Measurements from ENCODE around the gene FBL. TPM values are rescaled to one million over a fixed set of nuclear protein-coding genes. Genes with fewer than 3 reads are reported as not detected.

FBL gene
- total RNA-seq, 2 donors from 2014 or later = 255 to 264 TPM

DNA sequence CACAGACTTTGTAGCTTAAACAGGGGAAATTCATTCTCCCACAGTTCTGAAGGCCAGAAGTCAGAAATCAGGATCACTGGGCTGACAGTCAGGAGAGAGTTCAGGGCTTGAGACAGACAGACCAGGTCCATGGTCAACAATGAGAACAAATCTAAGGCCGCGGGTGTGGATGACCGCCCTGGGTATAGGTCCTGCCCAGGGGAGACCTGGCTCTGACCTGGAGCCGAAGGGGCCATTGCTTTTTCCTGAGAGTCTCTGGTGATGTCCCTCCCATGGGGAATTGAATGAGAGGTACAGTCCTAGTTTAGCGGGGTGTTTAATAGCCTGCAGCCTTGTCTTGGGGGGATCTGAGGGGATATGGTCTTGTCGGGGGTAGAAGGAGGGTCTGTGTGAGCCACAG, 25.2 kb upstream of the FBL start:
- no peak for DNase-seq
- Mint-ChIP-seq H3K27ac (no peak overlapping the region), H3K4me3 (no peak overlapping the region), H3K36me3 (ENCODE audit: low read depth) (peaks cover 2% of the 10 kb centered on the region), H3K27me3 (no peaks in the 10 kb centered on the region), H3K4me1 (no peaks in the 10 kb centered on the region)
- H3K9me3 ChIP-seq (ENCODE audit: control insufficient read depth, low read length, poor library complexity, severe bottlenecking) = no peaks in the 10 kb centered on the region
- no peak for ATAC-seq

- H3K9me3 ChIP-seq (ENCODE audit: control insufficient read depth, low read length, poor library complexity, severe bottlenecking) = no peaks in the 10 kb centered on the region
- no peaks in the 10 kb centered on the region for H3K27me3 Mint-ChIP-seq
- no peak overlapping the region for H3K27ac Mint-ChIP-seq
- no peak overlapping the region for H3K4me3 Mint-ChIP-seq
- peaks cover 2% of the 10 kb centered on the region for H3K36me3 Mint-ChIP-seq (ENCODE audit: low read depth)
- DNase-seq (no peak), ATAC-seq (no peak)
- H3K4me1 Mint-ChIP-seq = no peaks in the 10 kb centered on the region
Observed at GRCh38 chr19:39870171-39870971, 24.2 kb upstream of the FBL start.

GRCh38 chr19:39867952-39868351, 21.8 kb upstream of the FBL start:
- DNase-seq (no peak), ATAC-seq (no peak)
- H3K4me1 Mint-ChIP-seq = no peaks in the 10 kb centered on the region
- H3K4me3 Mint-ChIP-seq = no peak overlapping the region
- H3K9me3 ChIP-seq (ENCODE audit: control insufficient read depth, low read length, poor library complexity, severe bottlenecking) = no peaks in the 10 kb centered on the region
- peaks cover 6% of the 10 kb centered on the region for H3K36me3 Mint-ChIP-seq (ENCODE audit: low read depth)
- H3K27ac Mint-ChIP-seq = no peak overlapping the region
- no peaks in the 10 kb centered on the region for H3K27me3 Mint-ChIP-seq

GRCh38 chr19:39867133-39867532, 21.0 kb upstream of the FBL start:
- H3K9me3 ChIP-seq (ENCODE audit: control insufficient read depth, low read length, poor library complexity, severe bottlenecking) = no peaks in the 10 kb centered on the region
- H3K36me3 Mint-ChIP-seq (ENCODE audit: low read depth) = peaks cover 8% of the 10 kb centered on the region
- ATAC-seq = no peak
- H3K4me1 Mint-ChIP-seq = no peaks in the 10 kb centered on the region
- no peaks in the 10 kb centered on the region for H3K27me3 Mint-ChIP-seq
- no peak for DNase-seq
- H3K4me3 Mint-ChIP-seq = no peak overlapping the region
- H3K27ac Mint-ChIP-seq = no peak overlapping the region

- Mint-ChIP-seq H3K36me3 (ENCODE audit: low read depth) (peaks cover 8% of the 10 kb centered on the region), H3K27me3 (no peaks in the 10 kb centered on the region), H3K4me3 (no peak overlapping the region), H3K27ac (no peak overlapping the region), H3K4me1 (no peaks in the 10 kb centered on the region)
- DNase-seq (no peak), ATAC-seq (no peak)
- no peaks in the 10 kb centered on the region for H3K9me3 ChIP-seq (ENCODE audit: control insufficient read depth, low read length, poor library complexity, severe bottlenecking)
Observed at GRCh38 chr19:39865953-39866352, 19.8 kb upstream of the FBL start.

DNA sequence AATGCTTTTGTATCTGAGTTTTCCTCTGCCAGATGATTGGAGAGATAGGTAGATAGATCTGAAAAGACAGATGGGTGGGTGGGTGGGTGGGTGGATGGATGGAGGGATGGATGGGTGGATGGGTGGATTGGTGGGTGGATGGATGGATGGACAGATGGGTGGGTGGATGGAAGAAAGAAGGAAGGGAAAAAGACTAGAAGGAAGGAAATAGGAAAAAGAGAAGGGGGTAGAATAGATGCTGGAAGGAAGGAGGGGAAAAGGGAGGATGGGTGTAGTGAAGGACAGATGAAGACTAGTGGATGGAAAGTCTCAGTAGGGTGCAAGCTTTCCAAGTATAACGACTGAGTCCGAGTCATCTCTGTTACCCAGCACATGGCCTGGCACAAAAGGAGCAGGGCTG, 19.0 kb upstream of the FBL start:
- no peak for DNase-seq
- peaks cover 7% of the 10 kb centered on the region for H3K36me3 Mint-ChIP-seq (ENCODE audit: low read depth)
- ATAC-seq = no peak
- H3K4me3 Mint-ChIP-seq = no peak overlapping the region
- H3K27me3 Mint-ChIP-seq = no peaks in the 10 kb centered on the region
- H3K4me1 Mint-ChIP-seq = no peaks in the 10 kb centered on the region
- H3K9me3 ChIP-seq (ENCODE audit: control insufficient read depth, low read length, poor library complexity, severe bottlenecking) = no peaks in the 10 kb centered on the region
- H3K27ac Mint-ChIP-seq = peak overlapping the region; percentile 3

DNA sequence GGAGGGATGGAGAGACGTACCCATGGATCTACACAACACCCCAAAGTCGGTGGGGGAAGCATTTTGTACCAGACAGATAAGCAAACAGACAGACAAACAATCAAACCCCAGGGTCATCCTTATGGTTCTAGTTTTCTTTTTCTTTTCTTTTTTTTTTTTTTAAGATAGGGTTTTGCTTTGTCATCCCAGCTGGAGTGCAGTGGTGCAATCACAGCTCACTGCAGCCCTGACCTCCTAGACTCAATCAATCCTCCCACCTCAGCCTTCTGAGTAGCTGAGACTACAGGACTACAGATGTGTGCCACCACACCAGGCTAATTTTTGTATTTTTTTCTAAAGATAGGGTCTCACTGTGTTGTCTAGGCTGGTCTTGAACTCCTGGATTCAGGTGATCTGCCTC, 17.9 kb upstream of the FBL start:
- peaks cover 6% of the 10 kb centered on the region for H3K36me3 Mint-ChIP-seq (ENCODE audit: low read depth)
- no peak for DNase-seq
- H3K4me3 Mint-ChIP-seq = no peak overlapping the region
- H3K27me3 Mint-ChIP-seq = no peaks in the 10 kb centered on the region
- no peak for ATAC-seq
- no peaks in the 10 kb centered on the region for H3K9me3 ChIP-seq (ENCODE audit: control insufficient read depth, low read length, poor library complexity, severe bottlenecking)
- H3K27ac Mint-ChIP-seq = peak overlapping the region; percentile 3
- H3K4me1 Mint-ChIP-seq = no peaks in the 10 kb centered on the region

DNA sequence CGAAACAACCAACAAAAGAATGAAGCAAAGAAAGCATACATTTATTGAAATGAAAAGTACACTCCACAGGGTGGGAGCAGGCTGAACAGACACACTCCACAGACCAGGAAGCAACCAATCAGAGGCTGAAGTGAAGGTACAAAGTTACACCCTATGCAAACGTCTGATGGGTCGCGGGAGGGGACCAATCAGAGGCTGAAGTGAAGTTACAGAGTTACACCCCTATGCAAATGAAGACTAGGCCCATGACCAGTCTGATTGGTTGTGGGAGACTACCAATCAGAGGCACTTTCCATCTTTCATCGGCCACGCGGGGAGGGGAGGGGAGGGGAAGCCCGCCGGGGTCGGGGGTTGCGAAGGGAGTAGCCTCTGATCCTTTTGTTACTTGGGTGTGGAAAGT, 12.4 kb upstream of the FBL start:
- no peak overlapping the region for H3K27ac Mint-ChIP-seq
- H3K4me1 Mint-ChIP-seq = peaks cover 2% of the 10 kb centered on the region
- H3K36me3 Mint-ChIP-seq (ENCODE audit: low read depth) = peaks cover 7% of the 10 kb centered on the region
- no peak overlapping the region for H3K4me3 Mint-ChIP-seq
- ATAC-seq = no peak
- H3K27me3 Mint-ChIP-seq = no peaks in the 10 kb centered on the region
- no peak for DNase-seq
- no peaks in the 10 kb centered on the region for H3K9me3 ChIP-seq (ENCODE audit: control insufficient read depth, low read length, poor library complexity, severe bottlenecking)

- peaks cover 2% of the 10 kb centered on the region for H3K4me1 Mint-ChIP-seq
- H3K9me3 ChIP-seq (ENCODE audit: control insufficient read depth, low read length, poor library complexity, severe bottlenecking) = no peaks in the 10 kb centered on the region
- H3K27me3 Mint-ChIP-seq = peaks cover 10% of the 10 kb centered on the region
- ATAC-seq = no peak
- no peak overlapping the region for H3K27ac Mint-ChIP-seq
- H3K4me3 Mint-ChIP-seq = no peak overlapping the region
- DNase-seq = no peak
- peaks cover 6% of the 10 kb centered on the region for H3K36me3 Mint-ChIP-seq (ENCODE audit: low read depth)
Observed at GRCh38 chr19:39852882-39853281, 6.7 kb upstream of the FBL start.

DNA sequence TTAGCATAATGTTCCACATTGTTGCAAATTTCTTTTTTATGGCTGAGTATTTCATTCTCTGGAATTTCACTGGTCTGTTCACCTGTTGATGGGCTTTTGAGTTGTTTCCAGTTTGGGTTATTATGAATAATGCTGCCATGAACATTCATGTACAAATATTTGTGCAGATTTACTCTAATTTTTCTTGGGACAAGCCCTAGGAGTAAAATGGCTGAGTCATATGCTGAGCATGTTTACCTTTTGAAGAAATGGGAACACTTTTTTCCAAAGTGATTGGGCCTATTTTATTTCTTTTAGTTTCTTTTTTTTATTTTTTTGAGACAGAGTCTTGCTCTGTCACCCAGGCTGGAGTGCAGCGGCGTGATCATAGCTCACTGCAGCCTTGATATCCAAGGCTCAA, 4.7 kb upstream of the FBL start:
- Mint-ChIP-seq H3K36me3 (ENCODE audit: low read depth) (peaks cover 6% of the 10 kb centered on the region), H3K27me3 (peaks cover 10% of the 10 kb centered on the region), H3K4me3 (no peak overlapping the region), H3K4me1 (peaks cover 14% of the 10 kb centered on the region), H3K27ac (no peak overlapping the region)
- DNase-seq (no peak), ATAC-seq (no peak)
- H3K9me3 ChIP-seq (ENCODE audit: control insufficient read depth, low read length, poor library complexity, severe bottlenecking) = no peaks in the 10 kb centered on the region

GRCh38 chr19:39848392-39848791, 2.2 kb upstream of the FBL start:
- H3K9me3 ChIP-seq (ENCODE audit: control insufficient read depth, low read length, poor library complexity, severe bottlenecking) = no peaks in the 10 kb centered on the region
- Mint-ChIP-seq H3K4me1 (peaks cover 34% of the 10 kb centered on the region), H3K4me3 (no peak overlapping the region), H3K27ac (no peak overlapping the region), H3K27me3 (peaks cover 10% of the 10 kb centered on the region), H3K36me3 (ENCODE audit: low read depth) (peaks cover 2% of the 10 kb centered on the region)
- DNase-seq (no peak), ATAC-seq (no peak)

- Mint-ChIP-seq H3K27me3 (peaks cover 7% of the 10 kb centered on the region), H3K27ac (peak overlapping the region; percentile 95), H3K36me3 (ENCODE audit: low read depth) (no peaks in the 10 kb centered on the region), H3K4me1 (peaks cover 43% of the 10 kb centered on the region), H3K4me3 (peak overlapping the region; percentile 93)
- H3K9me3 ChIP-seq (ENCODE audit: control insufficient read depth, low read length, poor library complexity, severe bottlenecking) = no peaks in the 10 kb centered on the region
- no peak for DNase-seq
- ATAC-seq = no peak
Observed at GRCh38 chr19:39847525-39847924, 1.3 kb upstream of the FBL start.

DNA sequence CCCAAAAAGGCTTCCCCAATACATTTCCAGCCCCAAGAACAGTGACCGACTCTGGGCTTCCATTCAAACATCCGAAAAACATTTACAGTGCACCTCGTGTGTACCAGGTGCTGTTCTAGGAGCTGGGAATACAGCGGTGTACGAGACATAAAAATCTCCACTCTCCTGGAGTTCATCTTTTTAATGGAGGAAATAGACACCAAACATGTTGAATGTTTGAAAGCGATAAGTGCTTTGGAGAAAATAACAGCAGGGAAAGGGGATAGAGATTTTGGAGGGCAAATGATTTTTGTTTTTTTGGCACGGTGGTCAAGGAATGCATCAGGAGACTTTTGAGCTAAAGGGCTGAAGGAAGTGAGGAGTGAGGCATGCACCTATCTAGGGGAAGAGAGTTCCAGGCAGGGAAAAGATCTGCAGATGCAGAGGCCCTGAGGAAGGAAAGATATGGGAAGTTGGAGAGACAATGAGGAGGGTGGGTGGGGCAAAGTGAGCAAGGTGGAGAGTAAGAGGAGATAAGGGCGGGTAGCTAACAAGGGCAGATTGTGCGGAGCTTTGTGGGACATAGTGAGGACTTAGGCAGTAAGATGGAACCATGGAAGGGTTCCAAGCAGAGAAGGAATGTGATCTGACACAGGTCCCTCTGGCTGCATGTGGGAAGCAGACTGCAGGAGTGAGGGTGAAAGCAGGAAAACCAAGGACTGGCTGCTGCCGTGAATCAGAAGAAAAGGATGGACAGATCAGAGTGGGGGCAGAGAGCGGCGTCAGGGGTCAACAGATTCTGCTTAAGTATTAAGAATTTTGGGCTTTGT, 703 bp upstream of the FBL start:
- Mint-ChIP-seq H3K27me3 (peaks cover 5% of the 10 kb centered on the region), H3K27ac (peak overlapping the region; percentile 95), H3K36me3 (ENCODE audit: low read depth) (no peaks in the 10 kb centered on the region), H3K4me3 (peak overlapping the region; percentile 93), H3K4me1 (peaks cover 47% of the 10 kb centered on the region)
- no peak for ATAC-seq
- H3K9me3 ChIP-seq (ENCODE audit: control insufficient read depth, low read length, poor library complexity, severe bottlenecking) = no peaks in the 10 kb centered on the region
- DNase-seq = no peak

DNA sequence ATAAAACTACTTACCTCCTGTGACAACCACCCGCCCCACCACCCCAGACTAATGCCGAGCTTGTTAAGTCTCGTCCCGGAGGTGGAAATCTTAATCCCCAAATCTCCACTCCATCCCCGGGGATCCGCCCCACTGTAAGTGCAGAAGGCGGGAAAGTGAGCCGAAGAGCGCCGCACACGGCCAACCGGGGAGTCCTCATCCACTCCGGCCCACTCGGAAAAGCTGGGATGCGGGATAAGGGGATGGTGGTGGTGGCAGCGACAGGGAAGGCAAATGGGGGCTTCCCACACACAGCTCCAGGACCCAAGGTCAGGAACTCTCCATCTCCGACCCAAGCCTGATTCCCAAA, 621 bp downstream of the FBL start:
- Mint-ChIP-seq H3K4me3 (peak overlapping the region; percentile 93), H3K36me3 (ENCODE audit: low read depth) (no peaks in the 10 kb centered on the region), H3K27ac (peak overlapping the region; percentile 95), H3K4me1 (peaks cover 51% of the 10 kb centered on the region), H3K27me3 (no peaks in the 10 kb centered on the region)
- DNase-seq = no peak
- ATAC-seq = no peak
- H3K9me3 ChIP-seq (ENCODE audit: control insufficient read depth, low read length, poor library complexity, severe bottlenecking) = no peaks in the 10 kb centered on the region

All from T-helper 17 cell (primary cell).